HG03095 (cell line): Measurements from ENCODE around the gene SESTD1.
"Not testable (repeated sequence)": the region's sequence is repeated elsewhere in the genome, so short reads cannot be mapped to it uniquely, and the experiment has no call there.

Source experiments
- ATAC-seq: cut with Tn5 transposase; IDR thresholded peaks from one replicate; pipeline ENCODE4 v1.9.1; 2021; ENCODE audit warnings: moderate library complexity; ENCODE audit not compliant: unreplicated experiment

SESTD1 gene

GRCh38 chr2:179123272-179123662 lies 141.4 kb downstream of the SESTD1 start:
- no peak for ATAC-seq

GRCh38 chr2:179107737-179108136 lies 156.9 kb downstream of the SESTD1 start:
- ATAC-seq = no peak

- peak; percentile 56 for ATAC-seq
Observed at GRCh38 chr2:179106676-179107428, 157.8 kb downstream of the SESTD1 start.

- no peak for ATAC-seq
Observed at GRCh38 chr2:179106342-179106675, 158.3 kb downstream of the SESTD1 start.

GRCh38 chr2:179104736-179105135 lies 159.9 kb downstream of the SESTD1 start:
- ATAC-seq = no peak

GRCh38 chr2:179098080-179098689 lies 166.4 kb downstream of the SESTD1 start:
- ATAC-seq = no peak

- ATAC-seq = no peak
Observed at GRCh38 chr2:179097131-179097530, 167.5 kb downstream of the SESTD1 start.

GRCh38 chr2:179096090-179096489 lies 168.5 kb downstream of the SESTD1 start:
- peak; percentile 97 for ATAC-seq

GRCh38 chr2:179092912-179093311 lies 171.7 kb downstream of the SESTD1 start:
- ATAC-seq = not testable (repeated sequence)

GRCh38 chr2:179082697-179083096 lies 181.9 kb downstream of the SESTD1 start:
- ATAC-seq = no peak

- no peak for ATAC-seq
Observed at GRCh38 chr2:179081954-179082353, 182.7 kb downstream of the SESTD1 start.

GRCh38 chr2:179072527-179072926 lies 192.1 kb downstream of the SESTD1 start:
- ATAC-seq = no peak

- ATAC-seq = no peak
Observed at GRCh38 chr2:179071810-179072355, 192.7 kb downstream of the SESTD1 start.

GRCh38 chr2:179070895-179071294 lies 193.7 kb downstream of the SESTD1 start:
- ATAC-seq = no peak

GRCh38 chr2:179069685-179070084 lies 194.9 kb downstream of the SESTD1 start:
- ATAC-seq = no peak

- ATAC-seq = no peak
Observed at GRCh38 chr2:179068991-179069643, 195.5 kb downstream of the SESTD1 start.

GRCh38 chr2:179059026-179059700 lies 205.5 kb downstream of the SESTD1 start:
- ATAC-seq = peak; percentile 95

- no peak for ATAC-seq
Observed at GRCh38 chr2:179057737-179058136, 206.9 kb downstream of the SESTD1 start.

GRCh38 chr2:179053568-179053967 lies 211.1 kb downstream of the SESTD1 start:
- ATAC-seq = not testable (repeated sequence)
